ENCODE results near the gene SLC6A12.
A peak's percentile ranks its signal among the peaks of the same experiment; 100 is the strongest.

The SLC6A12 gene

DNA sequence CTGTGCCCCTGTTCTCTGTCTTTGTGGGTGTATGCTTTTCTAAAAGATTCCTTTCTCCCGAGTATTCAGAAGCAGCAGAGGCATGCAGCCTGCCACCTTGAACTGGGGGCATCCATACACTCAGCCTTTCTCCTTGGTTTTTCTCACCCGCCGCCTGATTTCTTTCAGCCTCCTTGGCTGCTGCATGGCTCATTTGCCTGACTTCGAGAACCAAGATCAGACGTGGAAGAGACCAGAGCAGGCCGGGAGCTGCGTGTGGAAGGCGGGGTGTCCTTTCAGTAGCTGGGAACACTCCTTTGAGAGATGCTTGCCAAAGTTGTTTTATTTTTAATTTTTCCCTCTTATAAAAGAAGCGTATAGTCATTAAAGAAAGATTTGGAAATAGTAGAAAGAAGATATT is 53.1 kb downstream of the SLC6A12 start:
- no peak for DNase-seq

DNA sequence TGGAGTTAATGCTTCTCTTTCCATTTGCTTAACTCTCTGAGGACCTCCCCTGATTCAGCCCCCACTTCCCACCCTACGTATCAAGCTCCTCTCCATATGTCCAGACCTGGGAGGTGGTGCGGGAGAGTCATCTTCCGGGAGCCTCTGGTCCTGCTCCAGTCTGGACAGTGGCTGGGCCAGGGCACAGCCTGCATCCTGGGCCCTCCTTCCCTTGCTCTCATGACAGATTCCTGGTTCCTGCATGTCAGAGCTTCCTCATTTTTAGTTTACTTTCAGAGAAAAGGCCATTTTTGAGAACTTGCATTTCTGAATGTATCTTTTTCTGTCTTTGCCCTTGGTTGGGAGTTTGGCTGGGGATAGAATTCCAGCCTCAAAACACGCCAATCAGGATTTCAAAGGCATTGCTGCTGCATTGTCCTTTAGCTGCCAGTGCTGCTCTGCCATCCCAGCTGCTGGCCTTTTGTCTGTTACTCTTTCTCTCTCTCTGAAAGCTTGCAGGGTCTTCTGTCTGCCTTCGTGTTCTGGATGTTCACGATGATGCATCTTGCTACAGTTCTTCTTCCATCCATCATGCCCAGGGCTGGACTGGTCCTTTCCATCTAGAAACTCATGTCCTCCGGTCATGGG is 54.7 kb downstream of the SLC6A12 start:
- DNase-seq: no peak

DNA sequence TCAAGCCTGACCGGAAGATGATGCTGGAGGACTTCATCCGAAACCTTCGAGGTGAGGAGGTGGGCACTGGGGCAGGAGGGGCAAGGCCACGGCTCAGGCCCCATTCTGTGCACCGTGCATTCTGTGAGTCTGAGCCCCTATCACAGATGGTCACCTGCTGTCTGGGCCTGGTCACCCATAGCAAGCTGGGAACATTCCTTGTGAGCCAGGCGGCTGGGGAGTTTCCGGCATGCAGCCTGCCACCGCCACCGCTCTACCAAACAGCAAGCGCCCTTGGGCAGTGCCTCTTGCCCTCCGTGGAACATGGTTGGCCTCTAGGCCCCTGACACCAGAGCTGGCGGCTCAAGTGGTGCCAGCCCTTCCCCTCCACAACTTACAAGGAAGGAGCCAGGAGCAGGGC is 56.3 kb downstream of the SLC6A12 start:
- DNase-seq: no peak

DNA sequence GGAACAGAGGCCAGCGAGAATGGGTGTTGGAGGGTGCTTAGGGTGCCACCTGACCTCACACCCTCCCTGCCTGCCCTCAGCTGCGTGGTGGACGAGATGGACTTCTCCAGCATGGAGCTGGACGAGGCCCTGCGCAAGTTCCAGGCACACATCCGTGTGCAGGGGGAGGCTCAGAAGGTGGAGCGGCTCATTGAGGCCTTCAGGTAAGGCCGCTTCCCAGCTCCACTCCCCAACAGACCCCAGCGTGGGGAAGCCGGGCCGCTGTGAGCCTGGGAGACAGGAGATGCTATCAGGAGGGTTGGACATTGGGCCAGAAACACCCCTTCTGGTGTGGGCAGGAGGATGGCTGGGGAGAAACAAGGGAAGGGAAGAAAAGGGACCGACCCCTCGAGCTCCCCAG is 57.0 kb downstream of the SLC6A12 start:
- DNase-seq: no peak

DNA sequence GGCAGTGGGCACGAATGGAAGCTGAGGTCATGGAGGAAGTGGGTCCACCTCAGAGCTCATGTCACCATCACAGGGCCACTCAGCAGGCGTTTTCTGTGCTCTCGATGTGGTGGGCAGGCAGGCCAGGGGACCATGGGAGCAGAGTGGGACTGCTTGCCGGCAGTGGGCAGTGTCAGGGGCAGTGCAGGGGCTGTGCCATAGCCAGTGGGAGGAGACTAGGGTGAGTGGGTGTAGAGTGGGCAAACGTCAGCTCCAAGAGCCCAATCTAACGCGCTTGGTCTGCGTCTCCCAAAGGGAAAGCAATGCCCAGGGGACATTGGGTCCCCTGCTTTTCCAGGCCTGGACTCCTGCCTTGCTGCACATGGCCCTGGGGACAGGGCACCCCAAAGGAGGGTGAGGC is 58.3 kb downstream of the SLC6A12 start:
- DNase-seq: no peak

DNA sequence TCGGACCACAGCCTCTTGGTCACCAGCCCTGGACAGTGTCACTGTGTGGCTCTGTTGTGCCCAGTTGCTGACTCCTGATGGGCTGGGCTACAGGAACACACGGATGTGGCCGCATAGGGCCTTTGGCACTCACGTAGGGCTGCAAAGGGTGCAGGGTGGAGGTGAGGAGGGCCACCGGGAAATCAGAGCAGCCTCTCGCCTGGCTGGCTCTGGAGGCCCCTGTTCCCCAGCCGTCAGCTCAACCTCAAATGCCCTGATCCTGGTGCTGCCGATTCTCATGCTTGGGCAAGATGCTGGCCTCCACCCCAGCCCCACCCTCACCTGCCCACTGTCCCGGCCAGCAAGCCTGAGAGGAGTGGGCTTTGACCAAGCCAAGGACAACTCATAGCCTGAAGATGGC is 59.0 kb downstream of the SLC6A12 start:
- DNase-seq: no peak

DNA sequence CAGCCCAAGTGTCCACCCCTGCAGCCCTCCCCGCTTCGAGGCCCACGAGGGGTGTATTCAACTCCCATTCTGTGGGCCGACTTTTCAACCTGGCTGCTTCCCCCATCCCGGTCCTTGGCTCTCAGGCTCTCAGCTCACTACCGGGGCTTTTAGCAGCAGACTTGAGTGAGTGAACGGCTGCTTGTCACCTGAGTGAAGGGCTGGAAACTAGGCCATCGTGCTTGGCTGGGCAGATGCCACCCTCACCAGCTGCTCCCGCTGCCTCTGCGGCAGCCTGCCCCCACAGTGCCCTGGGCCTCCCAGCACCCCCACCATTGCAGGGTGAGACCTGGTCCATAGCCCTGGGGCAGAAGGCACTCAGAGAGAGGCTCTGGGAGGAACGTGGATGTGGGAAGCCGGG is 59.9 kb downstream of the SLC6A12 start:
- no peak for DNase-seq

DNA sequence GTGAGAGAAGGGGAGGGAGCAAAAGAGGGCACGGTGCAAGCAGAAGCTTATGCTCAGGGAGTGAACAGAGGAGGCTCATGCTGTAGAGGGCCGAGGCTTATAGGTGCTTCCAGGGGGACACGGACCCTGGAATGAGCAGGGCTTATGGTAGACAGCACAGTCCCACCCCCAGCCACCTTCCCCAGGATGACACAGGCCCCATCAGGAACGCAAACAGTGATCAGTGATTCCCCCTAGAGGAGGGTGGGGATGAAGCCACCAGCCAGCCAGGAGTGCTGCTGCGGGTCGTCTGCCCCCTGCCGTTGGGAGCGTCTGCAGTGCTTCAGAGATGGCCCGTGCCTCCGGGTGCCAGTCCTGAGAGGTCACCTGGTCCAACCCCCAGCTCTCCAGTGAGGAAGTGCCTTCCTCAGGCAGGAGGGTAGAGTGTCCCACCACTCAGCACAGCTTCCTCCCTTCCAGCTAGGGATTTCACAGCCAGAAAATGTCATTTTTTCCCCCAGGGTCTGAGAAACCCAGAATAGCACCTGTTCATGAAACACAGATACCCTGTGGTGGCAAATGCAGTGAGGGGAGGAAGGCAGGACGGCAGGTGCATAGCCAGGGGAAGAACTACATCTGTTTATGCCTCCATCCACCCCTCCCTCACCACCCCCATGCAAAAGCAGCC is 60.7 kb downstream of the SLC6A12 start:
- DNase-seq: peak; percentile 93

DNA sequence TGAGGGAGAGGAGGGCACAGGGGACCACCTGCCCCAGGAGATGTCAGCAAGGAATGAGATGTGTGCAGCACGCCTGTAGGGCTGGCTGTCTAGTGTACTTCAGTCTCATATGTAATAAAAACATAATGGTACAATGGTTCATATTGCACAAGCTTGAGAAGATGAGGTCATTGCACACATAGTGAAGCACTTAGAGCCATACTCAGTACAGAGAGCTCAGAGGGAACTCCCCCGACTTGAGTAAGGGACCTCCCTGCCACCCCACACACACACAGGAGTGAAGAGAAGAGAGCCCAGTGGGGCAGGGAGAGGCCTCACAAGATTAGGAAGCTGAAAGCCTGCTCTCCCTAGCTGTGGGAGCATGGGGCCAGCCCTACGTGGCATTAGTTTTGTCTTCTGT is 61.5 kb downstream of the SLC6A12 start:
- no peak for DNase-seq

DNA sequence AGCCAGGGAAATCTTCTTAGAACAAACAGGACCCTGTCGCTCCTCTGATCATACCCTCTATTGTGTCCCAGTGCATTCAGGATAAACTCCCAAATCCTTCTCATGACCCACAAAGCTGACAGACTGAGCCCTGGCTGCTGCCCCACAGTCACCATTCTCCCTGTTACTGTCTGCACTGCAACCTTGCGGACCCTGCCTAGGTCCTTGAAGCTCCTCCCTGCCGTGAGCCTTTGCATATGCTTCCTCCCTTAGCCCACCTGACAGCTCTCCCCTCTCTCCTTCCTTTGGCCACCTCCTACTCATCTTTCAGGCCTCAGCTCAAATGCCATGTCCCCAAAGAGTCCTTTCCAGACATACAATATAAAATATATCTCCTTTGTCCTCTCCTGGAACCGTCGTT is 62.4 kb downstream of the SLC6A12 start:
- DNase-seq: no peak

DNA sequence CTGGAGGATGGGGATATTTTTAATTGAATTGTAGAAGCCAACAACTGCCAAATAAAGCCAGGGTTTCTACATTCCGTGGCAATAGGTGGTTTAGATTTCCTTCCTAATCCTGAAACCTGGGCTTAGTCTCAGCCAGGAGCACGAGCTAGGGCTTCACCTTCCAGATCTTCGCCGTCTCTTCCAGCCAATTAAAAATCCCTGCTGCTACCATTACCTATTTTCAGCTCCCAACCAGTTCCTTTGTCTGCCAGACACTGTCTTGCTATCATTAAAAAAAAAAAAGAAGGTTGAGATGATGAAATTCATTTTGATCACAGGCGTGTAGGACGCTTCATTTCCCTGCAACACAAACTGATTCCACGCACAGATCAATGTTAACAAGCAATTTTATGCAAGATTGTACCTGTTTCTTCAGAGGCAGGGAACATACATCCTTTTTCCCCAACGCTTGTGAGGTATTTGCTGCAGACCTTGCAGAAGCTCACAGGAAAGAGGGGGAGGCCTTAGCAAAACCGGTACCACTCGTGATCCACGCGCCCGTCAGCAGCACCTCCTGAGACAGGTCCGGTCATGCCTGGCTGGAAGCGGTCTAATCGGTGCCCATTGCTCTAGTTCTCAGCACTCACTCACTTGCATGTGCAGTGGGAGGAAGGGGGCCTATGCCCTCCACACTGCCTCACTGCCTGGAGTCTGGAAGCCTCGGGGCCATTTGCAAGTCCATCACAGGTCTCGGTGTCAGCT is 65.1 kb downstream of the SLC6A12 start:
- no peak for DNase-seq

DNA sequence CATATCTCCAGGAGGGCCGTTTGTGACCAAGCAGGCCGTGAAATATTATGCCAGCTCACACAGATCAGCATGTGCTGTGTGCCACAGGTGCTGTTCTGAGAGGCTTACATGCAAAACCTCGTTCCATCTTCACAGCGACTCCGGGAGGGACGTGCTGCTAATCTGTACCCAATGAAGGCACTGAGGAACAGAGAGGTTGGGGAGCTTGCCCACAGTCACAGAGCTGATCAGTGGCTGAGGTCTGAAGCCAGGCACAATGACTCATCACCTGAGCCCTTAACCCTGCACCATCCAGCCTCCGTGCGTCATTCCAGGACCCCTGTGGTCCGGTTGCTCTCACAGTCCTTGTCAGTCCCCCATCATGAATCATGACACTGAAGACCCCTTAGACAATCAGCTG is 66.7 kb downstream of the SLC6A12 start:
- no peak for DNase-seq

DNA sequence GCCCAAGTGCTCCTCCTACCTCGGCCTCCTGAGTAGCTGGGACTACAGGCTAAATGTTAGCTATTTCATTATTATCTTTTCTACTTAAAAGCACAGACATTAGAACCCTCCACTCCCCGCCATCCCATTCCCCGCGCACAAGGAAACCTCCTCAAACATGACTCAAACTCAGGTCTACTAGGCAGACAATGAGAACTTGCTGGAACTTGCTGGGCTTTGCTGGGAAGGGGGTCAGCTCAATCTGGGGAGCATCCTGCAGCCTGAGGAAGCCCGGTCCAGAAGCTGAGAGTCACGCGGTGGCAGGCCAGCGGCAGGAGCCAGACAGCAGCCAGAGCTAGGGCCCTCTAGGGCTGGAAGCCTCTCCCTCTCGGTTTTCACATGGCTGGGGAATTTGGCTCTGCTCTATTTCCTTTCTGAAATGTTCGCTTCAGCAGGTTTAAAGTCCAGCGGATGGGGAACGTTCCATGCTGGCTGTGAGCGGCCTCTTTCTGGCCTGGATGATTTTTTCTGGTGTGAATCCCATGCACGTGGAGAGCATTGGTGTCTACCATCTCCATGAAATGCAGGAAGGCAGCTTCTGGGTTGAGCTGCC is 68.5 kb downstream of the SLC6A12 start:
- no peak for DNase-seq

DNA sequence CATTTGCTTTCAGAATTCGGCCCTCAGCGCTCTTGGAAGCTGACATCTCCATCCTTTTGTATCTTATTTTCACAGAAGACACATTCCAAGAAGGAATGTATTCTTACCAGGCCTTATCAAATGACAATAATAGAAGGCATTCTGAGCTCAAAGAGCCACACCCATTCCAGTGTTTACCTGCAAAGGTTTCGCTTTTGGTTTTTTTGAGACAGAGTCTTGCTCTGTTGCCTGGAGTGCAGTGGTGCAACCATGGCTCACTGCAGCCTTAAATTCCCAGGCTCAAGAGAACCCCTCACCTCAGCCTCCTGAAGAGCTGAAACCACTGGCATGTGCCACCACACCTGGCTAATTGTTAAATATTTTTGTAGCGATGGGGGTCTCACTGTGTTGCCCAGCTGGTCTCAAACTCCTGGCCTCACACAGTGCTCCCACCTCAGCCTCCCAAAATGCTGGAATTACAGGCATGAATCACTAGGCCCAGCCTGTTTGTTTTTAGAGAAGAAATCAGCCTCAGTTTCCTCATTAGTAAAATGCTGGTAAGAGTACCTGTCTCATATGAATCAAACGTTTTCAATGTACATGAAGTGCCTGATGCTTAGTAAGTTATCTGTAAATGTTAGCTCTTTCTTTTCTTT is 69.2 kb downstream of the SLC6A12 start:
- no peak for DNase-seq

DNA sequence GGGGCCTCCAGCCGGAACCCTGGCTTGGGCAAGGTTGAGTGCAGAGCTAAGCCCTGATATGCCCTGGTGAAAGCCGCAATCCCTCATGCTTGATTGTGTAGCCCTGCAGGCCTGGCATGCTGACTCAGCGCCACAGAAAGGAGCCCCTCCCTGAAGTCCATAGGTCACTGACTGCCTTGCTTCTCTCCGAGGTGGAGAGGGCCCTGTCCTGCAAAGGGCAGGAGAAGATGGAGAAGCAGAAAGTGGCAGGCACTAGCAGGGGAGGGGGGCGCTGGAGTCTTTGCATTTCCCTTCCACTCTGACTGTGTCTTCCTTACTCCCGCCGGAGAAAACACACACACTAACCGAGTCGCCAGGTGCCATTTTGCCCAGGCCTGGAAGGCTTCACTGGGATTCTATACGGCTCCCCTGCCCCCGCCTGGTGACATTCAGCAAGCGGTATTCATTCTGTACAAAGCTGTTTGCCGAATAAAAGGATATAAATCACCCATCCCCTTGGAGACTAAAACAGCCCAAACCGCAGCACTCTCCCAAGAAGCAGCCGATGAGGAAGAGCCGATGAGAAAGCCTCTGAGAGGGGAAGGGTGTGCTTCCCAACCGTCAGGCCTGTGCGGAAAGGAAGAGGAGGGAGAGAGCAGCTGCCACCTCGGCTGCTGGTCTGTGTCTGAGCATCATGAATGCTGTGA is 69.8 kb downstream of the SLC6A12 start:
- DNase-seq: peak; percentile 65

DNA sequence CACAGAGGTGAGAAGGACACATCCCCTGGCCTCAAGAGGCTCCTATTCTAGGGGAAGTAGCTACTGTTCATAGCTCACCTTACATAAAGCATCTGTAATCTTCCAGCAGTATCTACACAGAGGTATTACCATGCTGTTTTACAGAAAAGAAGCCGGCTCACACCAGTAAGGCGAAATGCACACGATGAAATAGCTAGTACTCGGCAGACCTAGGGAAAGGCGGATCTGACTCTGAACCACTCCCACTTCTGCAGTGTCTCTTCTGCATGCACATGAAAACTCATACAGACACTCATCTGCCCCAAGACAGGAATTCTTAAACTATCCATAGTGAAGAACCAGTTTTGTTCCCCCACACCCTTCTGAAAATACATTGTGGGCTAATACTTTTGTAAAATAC is 73.8 kb downstream of the SLC6A12 start:
- no peak for DNase-seq
